Nucleus accumbens (tissue), 56 donors: ENCODE data around the gene TFB1M.

Experiments used
- DNase-seq, 56 donors: peaks; one replicate each; lab custom pipeline; 2025; lab: John Stamatoyannopoulos, UW

Gene TFB1M

GRCh38 chr6:155213611-155214372 lies 100.5 kb downstream of the TFB1M start:
- DNase-seq: no peak

GRCh38 chr6:155212616-155213380 lies 101.5 kb downstream of the TFB1M start:
- no peak for DNase-seq

GRCh38 chr6:155212106-155212505 lies 102.2 kb downstream of the TFB1M start:
- DNase-seq: no peak

GRCh38 chr6:155207223-155207622 lies 107.1 kb downstream of the TFB1M start:
- DNase-seq: no peak
